AML-193 (cell line): ENCODE data around the gene SEMA4B.

Experiments
- DNase-seq, 2 experiments: peaks; one replicate each; lab custom pipeline; 2025; lab: John Stamatoyannopoulos, UW

SEMA4B gene

GRCh38 chr15:90207252-90207651 is 6.1 kb downstream of the SEMA4B start:
- no peak for DNase-seq

- no peak for DNase-seq
Observed at GRCh38 chr15:90208356-90208755, 7.2 kb downstream of the SEMA4B start.

GRCh38 chr15:90209591-90209990 is 8.5 kb downstream of the SEMA4B start:
- no peak for DNase-seq

GRCh38 chr15:90210593-90210992 is 9.5 kb downstream of the SEMA4B start:
- no peak for DNase-seq

- no peak for DNase-seq
Observed at GRCh38 chr15:90211009-90211408, 9.9 kb downstream of the SEMA4B start.

GRCh38 chr15:90211440-90212143 is 10.5 kb downstream of the SEMA4B start:
- no peak for DNase-seq

- DNase-seq = no peak
Observed at GRCh38 chr15:90212221-90213098, 11.3 kb downstream of the SEMA4B start.

GRCh38 chr15:90213122-90213817 is 12.1 kb downstream of the SEMA4B start:
- no peak for DNase-seq

- no peak for DNase-seq
Observed at GRCh38 chr15:90213818-90214204, 12.7 kb downstream of the SEMA4B start.

GRCh38 chr15:90214553-90215196 is 13.5 kb downstream of the SEMA4B start:
- peak in 1 of 2 experiments; percentile 12 for DNase-seq

- DNase-seq = no peak
Observed at GRCh38 chr15:90217671-90218394, 16.7 kb downstream of the SEMA4B start.

- DNase-seq = no peak
Observed at GRCh38 chr15:90219421-90220141, 18.5 kb downstream of the SEMA4B start.

- peak; percentile 17 to 33 for DNase-seq
Observed at GRCh38 chr15:90221246-90221900, 20.2 kb downstream of the SEMA4B start.

GRCh38 chr15:90222547-90222946 is 21.4 kb downstream of the SEMA4B start:
- no peak for DNase-seq

GRCh38 chr15:90223441-90224165 is 22.5 kb downstream of the SEMA4B start:
- DNase-seq = no peak

GRCh38 chr15:90225047-90225446 is 23.9 kb downstream of the SEMA4B start:
- no peak for DNase-seq

- no peak for DNase-seq
Observed at GRCh38 chr15:90225504-90226234, 24.5 kb downstream of the SEMA4B start.

GRCh38 chr15:90227336-90227735 is 26.2 kb downstream of the SEMA4B start:
- DNase-seq = no peak
